ENCODE data around the gene UBR3. TPM values are rescaled to one million over a fixed set of nuclear protein-coding genes. Genes with fewer than 3 reads are reported as not detected.
"Not testable (repeated sequence)": the region's sequence is repeated elsewhere in the genome, so short reads cannot be mapped to it uniquely, and the experiment has no call there.

UBR3 gene
- total RNA-seq, 2 donors from 2014 or later: 67.3 to 76.4 TPM

- intact Hi-C loops (cut with DNase I); DNase-seq; ATAC-seq: not testable (repeated sequence)
Measured at GRCh38 chr2:169855281-169856258, 28.3 kb downstream of the UBR3 start.

GRCh38 chr2:169859423-169859822 lies 32.2 kb downstream of the UBR3 start:
- DNase-seq (no peak), ATAC-seq (no peak)
- intact Hi-C loops (cut with DNase I): no loop called here

- ATAC-seq (no peak), DNase-seq (no peak)
- intact Hi-C loops (cut with DNase I): no loop called here
Measured at GRCh38 chr2:169860149-169860548, 32.9 kb downstream of the UBR3 start.

GRCh38 chr2:169862816-169863215 lies 35.6 kb downstream of the UBR3 start:
- DNase-seq (no peak), ATAC-seq (no peak)
- intact Hi-C loops (cut with DNase I): no loop called here

GRCh38 chr2:169865492-169865891 lies 38.2 kb downstream of the UBR3 start:
- intact Hi-C loops (cut with DNase I): no loop called here
- ATAC-seq (no peak), DNase-seq (no peak)

- DNase-seq; ATAC-seq; intact Hi-C loops (cut with DNase I): not testable (repeated sequence)
Measured at GRCh38 chr2:169866230-169866629, 39.0 kb downstream of the UBR3 start.

GRCh38 chr2:169867579-169867978 lies 40.3 kb downstream of the UBR3 start:
- ATAC-seq (no peak), DNase-seq (no peak)
- intact Hi-C loops (cut with DNase I): no loop called here

- ATAC-seq: no peak
- intact Hi-C loops (cut with DNase I): no loop called here
- DNase-seq: no peak
Measured at GRCh38 chr2:169868951-169869350, 41.7 kb downstream of the UBR3 start.

GRCh38 chr2:169871369-169871768 lies 44.1 kb downstream of the UBR3 start:
- DNase-seq; ATAC-seq; intact Hi-C loops (cut with DNase I): not testable (repeated sequence)

GRCh38 chr2:169871994-169872393 lies 44.7 kb downstream of the UBR3 start:
- intact Hi-C loops (cut with DNase I): no loop called here
- DNase-seq (no peak), ATAC-seq (no peak)

GRCh38 chr2:169877398-169877797 lies 50.1 kb downstream of the UBR3 start:
- intact Hi-C loops (cut with DNase I): loop anchor here in 1 of 2 donors (5.0 kb wide), 1 partner anchor 50 kb away; the partner anchor contains the start of gene UBR3
- ATAC-seq (peak in 1 of 2 donors; percentile 38), DNase-seq (no peak)

- DNase-seq: no peak
- intact Hi-C loops (cut with DNase I): no loop called here
- ATAC-seq: no peak
Measured at GRCh38 chr2:169887120-169887519, 59.9 kb downstream of the UBR3 start.

- no peak for DNase-seq
- ATAC-seq: peak in 1 of 2 donors; percentile 24
- intact Hi-C loops (cut with DNase I): no loop called here
Measured at GRCh38 chr2:169891593-169892298, 64.5 kb downstream of the UBR3 start.

GRCh38 chr2:169892951-169893350 lies 65.7 kb downstream of the UBR3 start:
- no peak for DNase-seq
- intact Hi-C loops (cut with DNase I): no loop called here
- ATAC-seq: no peak

GRCh38 chr2:169895294-169895985 lies 68.2 kb downstream of the UBR3 start:
- DNase-seq: no peak
- no peak for ATAC-seq
- intact Hi-C loops (cut with DNase I): no loop called here

GRCh38 chr2:169897834-169898233 lies 70.6 kb downstream of the UBR3 start:
- no peak for DNase-seq
- ATAC-seq: no peak
- intact Hi-C loops (cut with DNase I): no loop called here

- intact Hi-C loops (cut with DNase I); ATAC-seq; DNase-seq: not testable (repeated sequence)
Measured at GRCh38 chr2:169900103-169900502, 72.8 kb downstream of the UBR3 start.

- ATAC-seq (no peak), DNase-seq (no peak)
- intact Hi-C loops (cut with DNase I): no loop called here
Measured at GRCh38 chr2:169900686-169901085, 73.4 kb downstream of the UBR3 start.

- DNase-seq (no peak), ATAC-seq (no peak)
- intact Hi-C loops (cut with DNase I): no loop called here
Measured at GRCh38 chr2:169906731-169907130, 79.5 kb downstream of the UBR3 start.

- ATAC-seq (no peak), DNase-seq (no peak)
- intact Hi-C loops (cut with DNase I): no loop called here
Measured at GRCh38 chr2:169909376-169909775, 82.1 kb downstream of the UBR3 start.

Data from left cardiac atrium (tissue), 4 donors.